Measurements from ENCODE around the gene LRRC8B.

Gene LRRC8B

GRCh38 chr1:89603651-89604413 lies 79.2 kb downstream of the LRRC8B start:
- TF ChIP-seq CTCF (conservative IDR thresholded peaks at IDR 0.05; ENCODE audit: low read depth, low read length), result no peak
- no peak overlapping the region for H3K4me3 ChIP-seq (ENCODE audit: low read length)
- no peak for DNase-seq (ENCODE audit: low read depth)

- H3K4me3 ChIP-seq (ENCODE audit: low read length), result no peak overlapping the region
- DNase-seq (ENCODE audit: low read depth), result no peak
- no peak for TF ChIP-seq CTCF (conservative IDR thresholded peaks at IDR 0.05; ENCODE audit: low read depth, low read length)
Observed at GRCh38 chr1:89604414-89604735, 79.7 kb downstream of the LRRC8B start.

GRCh38 chr1:89605692-89606091 lies 81.1 kb downstream of the LRRC8B start:
- H3K4me3 ChIP-seq (ENCODE audit: low read length), result no peak overlapping the region
- TF ChIP-seq CTCF (conservative IDR thresholded peaks at IDR 0.05; ENCODE audit: low read depth, low read length), result no peak
- DNase-seq (ENCODE audit: low read depth), result peak; percentile 69

- no peak for TF ChIP-seq CTCF (conservative IDR thresholded peaks at IDR 0.05; ENCODE audit: low read depth, low read length)
- H3K4me3 ChIP-seq (ENCODE audit: low read length), result no peak overlapping the region
- DNase-seq (ENCODE audit: low read depth), result no peak
Observed at GRCh38 chr1:89606227-89606980, 81.8 kb downstream of the LRRC8B start.

- H3K4me3 ChIP-seq (ENCODE audit: low read length), result no peak overlapping the region
- DNase-seq (ENCODE audit: low read depth), result no peak
- TF ChIP-seq CTCF (conservative IDR thresholded peaks at IDR 0.05; ENCODE audit: low read depth, low read length), result no peak
Observed at GRCh38 chr1:89607156-89607555, 82.5 kb downstream of the LRRC8B start.

GRCh38 chr1:89607586-89608318 lies 83.1 kb downstream of the LRRC8B start:
- H3K4me3 ChIP-seq (ENCODE audit: low read length), result no peak overlapping the region
- no peak for TF ChIP-seq CTCF (conservative IDR thresholded peaks at IDR 0.05; ENCODE audit: low read depth, low read length)
- DNase-seq (ENCODE audit: low read depth), result no peak
